ENCODE measurements around the gene MMS22L. TPM values are rescaled to one million over a fixed set of nuclear protein-coding genes. Genes with fewer than 3 reads are reported as not detected.

The MMS22L gene
- total and polyA plus RNA-seq, 2 of the 13 experiments (the other 11 are each of a cell fraction or from before 2014, with no cell fraction given) = 6.2 to 32.9 TPM

DNA sequence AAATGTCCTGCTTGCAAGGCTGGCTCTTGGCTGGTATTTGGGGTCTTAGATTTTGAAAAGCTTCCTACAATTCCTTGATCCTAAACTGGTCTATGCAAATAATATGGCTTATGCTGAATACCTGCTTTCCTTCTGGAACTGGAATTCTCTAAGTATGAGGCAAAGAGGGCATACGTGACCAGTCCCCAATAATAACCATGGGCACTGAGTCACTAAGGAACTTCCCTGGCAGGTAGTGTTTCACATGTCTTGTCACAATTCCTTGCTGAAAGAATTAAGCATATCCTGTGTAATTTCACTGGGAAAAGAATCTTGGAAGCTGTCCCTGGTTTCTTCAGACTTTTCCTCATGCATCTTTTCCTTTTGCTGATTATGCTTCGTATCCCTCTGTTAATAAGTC, 106.5 kb downstream of the MMS22L start:
- no TSS peak for BruUV-seq (replicated peaks)
- no peak for DNase-seq (ENCODE audit: low spot score)
- in situ Hi-C loops (cut with HindIII; ENCODE audit: extremely low pct_ligation_motif_present, low pct_unique_long_range_greater_than_20kb) = no loop called here
- no peak for FAIRE-seq
- Histone ChIP-seq H2AFZ (ENCODE audit: low read length) (no peak overlapping the region), H3K79me2 (ENCODE audit: insufficient read depth, low read length) (no peaks in the 10 kb centered on the region), H3K4me1 (ENCODE audit: insufficient read depth, low read length) (no peaks in the 10 kb centered on the region), H3K4me2 (ENCODE audit: low read depth, low read length) (no peak overlapping the region), H3K9ac (ENCODE audit: insufficient read depth, low read depth, low read length) (no peak overlapping the region), H3K27ac (ENCODE audit: extremely low read length, insufficient read depth, low read length) (no peak overlapping the region), H3K4me3 (replicated peaks in 1 of 3; ENCODE audit: insufficient read depth in 1 of 3, low read depth in 2 of 3, low read length in 3 of 3) (no peak overlapping the region), H3K9me3 (ENCODE audit: low read length) (no peaks in the 10 kb centered on the region), H4K20me1 (ENCODE audit: insufficient read depth, low read length) (no peaks in the 10 kb centered on the region), H3K27me3 (ENCODE audit: control insufficient read depth in 1 of 2, insufficient read depth in 2 of 2, low read length in 2 of 2) (no peaks in the 10 kb centered on the region), H3K36me3 (replicated peaks in 1 of 2; ENCODE audit: control insufficient read depth in 1 of 2, insufficient read depth in 2 of 2, low read length in 2 of 2) (peaks cover 1 to 15% of the 10 kb centered on the region in 2 experiments; a peak in 1 of 5 replicates)
- no peak for ATAC-seq
- 100% methylated on average over 2 of the region's 2 CpGs for WGBS (ENCODE audit: low lambda C conversion rate)
- intact Hi-C loops (cut with micrococcal nuclease; ENCODE audit: unreplicated experiment) = no loop called here
- ChIA-PET CTCF (ENCODE audit: low intra/inter-chr PET ratio, low total read pairs) (no interaction called here), POLR2A (no interaction called here)
- no peak for TF ChIP-seq REL (CRISPR knock-in tag; conservative IDR thresholded peaks at IDR 0.05)
- no peak for TF ChIP-seq HOXA7 (CRISPR knock-in tag; IDR thresholded peaks at IDR 0.05)
- no peak for TF ChIP-seq ZNF605 (CRISPR knock-in tag; IDR thresholded peaks at IDR 0.05)

DNA sequence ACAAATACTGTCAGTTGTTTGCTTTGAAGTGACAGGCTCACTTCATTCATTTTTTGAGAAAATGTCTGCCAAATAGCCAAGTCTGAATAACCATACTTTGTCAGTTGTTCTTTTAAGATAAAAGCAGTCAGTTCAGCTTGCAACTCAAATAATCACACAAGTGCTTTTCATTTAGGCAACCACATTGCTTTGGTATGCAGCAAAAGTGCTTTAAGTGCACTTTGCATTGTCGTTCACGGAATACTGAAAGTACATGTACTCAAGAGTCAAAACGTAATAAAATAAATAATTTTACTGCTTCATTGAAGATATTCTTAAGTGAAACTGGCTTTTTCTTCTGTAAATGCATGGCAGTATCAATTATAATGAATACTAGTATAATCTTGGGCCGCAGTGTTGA, 107.2 kb downstream of the MMS22L start:
- Histone ChIP-seq H3K27ac (ENCODE audit: extremely low read length, insufficient read depth, low read length) (no peak overlapping the region), H3K9me3 (ENCODE audit: low read length) (no peaks in the 10 kb centered on the region), H3K27me3 (ENCODE audit: control insufficient read depth in 1 of 2, insufficient read depth in 2 of 2, low read length in 2 of 2) (no peaks in the 10 kb centered on the region), H3K4me3 (replicated peaks in 1 of 3; ENCODE audit: insufficient read depth in 1 of 3, low read depth in 2 of 3, low read length in 3 of 3) (no peak overlapping the region), H2AFZ (ENCODE audit: low read length) (no peak overlapping the region), H3K9ac (ENCODE audit: insufficient read depth, low read depth, low read length) (no peak overlapping the region), H3K36me3 (replicated peaks in 1 of 2; ENCODE audit: control insufficient read depth in 1 of 2, insufficient read depth in 2 of 2, low read length in 2 of 2) (peaks cover 1 to 19% of the 10 kb centered on the region in 2 experiments; a peak in 2 of 5 replicates), H4K20me1 (ENCODE audit: insufficient read depth, low read length) (no peaks in the 10 kb centered on the region), H3K4me2 (ENCODE audit: low read depth, low read length) (no peak overlapping the region), H3K4me1 (ENCODE audit: insufficient read depth, low read length) (no peaks in the 10 kb centered on the region), H3K79me2 (ENCODE audit: insufficient read depth, low read length) (no peaks in the 10 kb centered on the region)
- in situ Hi-C loops (cut with HindIII; ENCODE audit: extremely low pct_ligation_motif_present, low pct_unique_long_range_greater_than_20kb) (no loop called here), intact Hi-C loops (cut with micrococcal nuclease; ENCODE audit: unreplicated experiment) (no loop called here)
- TF ChIP-seq, protein P1, sequence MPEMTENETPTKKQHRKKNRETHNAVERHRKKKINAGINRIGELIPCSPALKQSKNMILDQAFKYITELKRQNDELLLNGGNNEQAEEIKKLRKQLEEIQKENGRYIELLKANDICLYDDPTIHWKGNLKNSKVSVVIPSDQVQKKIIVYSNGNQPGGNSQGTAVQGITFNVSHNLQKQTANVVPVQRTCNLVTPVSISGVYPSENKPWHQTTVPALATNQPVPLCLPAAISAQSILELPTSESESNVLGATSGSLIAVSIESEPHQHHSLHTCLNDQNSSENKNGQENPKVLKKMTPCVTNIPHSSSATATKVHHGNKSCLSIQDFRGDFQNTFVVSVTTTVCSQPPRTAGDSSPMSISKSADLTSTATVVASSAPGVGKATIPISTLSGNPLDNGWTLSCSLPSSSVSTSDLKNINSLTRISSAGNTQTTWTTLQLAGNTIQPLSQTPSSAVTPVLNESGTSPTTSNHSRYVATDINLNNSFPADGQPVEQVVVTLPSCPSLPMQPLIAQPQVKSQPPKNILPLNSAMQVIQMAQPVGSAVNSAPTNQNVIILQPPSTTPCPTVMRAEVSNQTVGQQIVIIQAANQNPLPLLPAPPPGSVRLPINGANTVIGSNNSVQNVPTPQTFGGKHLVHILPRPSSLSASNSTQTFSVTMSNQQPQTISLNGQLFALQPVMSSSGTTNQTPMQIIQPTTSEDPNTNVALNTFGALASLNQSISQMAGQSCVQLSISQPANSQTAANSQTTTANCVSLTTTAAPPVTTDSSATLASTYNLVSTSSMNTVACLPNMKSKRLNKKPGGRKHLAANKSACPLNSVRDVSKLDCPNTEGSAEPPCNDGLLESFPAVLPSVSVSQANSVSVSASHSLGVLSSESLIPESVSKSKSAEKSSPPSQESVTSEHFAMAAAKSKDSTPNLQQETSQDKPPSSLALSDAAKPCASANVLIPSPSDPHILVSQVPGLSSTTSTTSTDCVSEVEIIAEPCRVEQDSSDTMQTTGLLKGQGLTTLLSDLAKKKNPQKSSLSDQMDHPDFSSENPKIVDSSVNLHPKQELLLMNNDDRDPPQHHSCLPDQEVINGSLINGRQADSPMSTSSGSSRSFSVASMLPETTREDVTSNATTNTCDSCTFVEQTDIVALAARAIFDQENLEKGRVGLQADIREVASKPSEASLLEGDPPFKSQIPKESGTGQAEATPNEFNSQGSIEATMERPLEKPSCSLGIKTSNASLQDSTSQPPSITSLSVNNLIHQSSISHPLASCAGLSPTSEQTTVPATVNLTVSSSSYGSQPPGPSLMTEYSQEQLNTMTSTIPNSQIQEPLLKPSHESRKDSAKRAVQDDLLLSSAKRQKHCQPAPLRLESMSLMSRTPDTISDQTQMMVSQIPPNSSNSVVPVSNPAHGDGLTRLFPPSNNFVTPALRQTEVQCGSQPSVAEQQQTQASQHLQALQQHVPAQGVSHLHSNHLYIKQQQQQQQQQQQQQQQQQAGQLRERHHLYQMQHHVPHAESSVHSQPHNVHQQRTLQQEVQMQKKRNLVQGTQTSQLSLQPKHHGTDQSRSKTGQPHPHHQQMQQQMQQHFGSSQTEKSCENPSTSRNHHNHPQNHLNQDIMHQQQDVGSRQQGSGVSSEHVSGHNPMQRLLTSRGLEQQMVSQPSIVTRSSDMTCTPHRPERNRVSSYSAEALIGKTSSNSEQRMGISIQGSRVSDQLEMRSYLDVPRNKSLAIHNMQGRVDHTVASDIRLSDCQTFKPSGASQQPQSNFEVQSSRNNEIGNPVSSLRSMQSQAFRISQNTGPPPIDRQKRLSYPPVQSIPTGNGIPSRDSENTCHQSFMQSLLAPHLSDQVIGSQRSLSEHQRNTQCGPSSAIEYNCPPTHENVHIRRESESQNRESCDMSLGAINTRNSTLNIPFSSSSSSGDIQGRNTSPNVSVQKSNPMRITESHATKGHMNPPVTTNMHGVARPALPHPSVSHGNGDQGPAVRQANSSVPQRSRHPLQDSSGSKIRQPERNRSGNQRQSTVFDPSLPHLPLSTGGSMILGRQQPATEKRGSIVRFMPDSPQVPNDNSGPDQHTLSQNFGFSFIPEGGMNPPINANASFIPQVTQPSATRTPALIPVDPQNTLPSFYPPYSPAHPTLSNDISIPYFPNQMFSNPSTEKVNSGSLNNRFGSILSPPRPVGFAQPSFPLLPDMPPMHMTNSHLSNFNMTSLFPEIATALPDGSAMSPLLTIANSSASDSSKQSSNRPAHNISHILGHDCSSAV (CRISPR knock-in tag; IDR thresholded peaks at IDR 0.05; ENCODE audit: borderline replicate concordance) = no peak
- TF ChIP-seq, protein P2, sequence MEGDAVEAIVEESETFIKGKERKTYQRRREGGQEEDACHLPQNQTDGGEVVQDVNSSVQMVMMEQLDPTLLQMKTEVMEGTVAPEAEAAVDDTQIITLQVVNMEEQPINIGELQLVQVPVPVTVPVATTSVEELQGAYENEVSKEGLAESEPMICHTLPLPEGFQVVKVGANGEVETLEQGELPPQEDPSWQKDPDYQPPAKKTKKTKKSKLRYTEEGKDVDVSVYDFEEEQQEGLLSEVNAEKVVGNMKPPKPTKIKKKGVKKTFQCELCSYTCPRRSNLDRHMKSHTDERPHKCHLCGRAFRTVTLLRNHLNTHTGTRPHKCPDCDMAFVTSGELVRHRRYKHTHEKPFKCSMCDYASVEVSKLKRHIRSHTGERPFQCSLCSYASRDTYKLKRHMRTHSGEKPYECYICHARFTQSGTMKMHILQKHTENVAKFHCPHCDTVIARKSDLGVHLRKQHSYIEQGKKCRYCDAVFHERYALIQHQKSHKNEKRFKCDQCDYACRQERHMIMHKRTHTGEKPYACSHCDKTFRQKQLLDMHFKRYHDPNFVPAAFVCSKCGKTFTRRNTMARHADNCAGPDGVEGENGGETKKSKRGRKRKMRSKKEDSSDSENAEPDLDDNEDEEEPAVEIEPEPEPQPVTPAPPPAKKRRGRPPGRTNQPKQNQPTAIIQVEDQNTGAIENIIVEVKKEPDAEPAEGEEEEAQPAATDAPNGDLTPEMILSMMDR (CRISPR knock-in tag; IDR thresholded peaks at IDR 0.05) = no peak
- ATAC-seq = no peak
- ChIA-PET POLR2A (no interaction called here), CTCF (ENCODE audit: low intra/inter-chr PET ratio, low total read pairs) (no interaction called here)
- BruUV-seq (replicated peaks) = no TSS peak
- DNase-seq (ENCODE audit: low spot score) = no peak
- WGBS (ENCODE audit: low lambda C conversion rate) = 94% methylated on average over 4 of the region's 4 CpGs
- FAIRE-seq = no peak

Measured in HepG2 (cell line).